GM18861 (cell line): ENCODE results near the gene CRTAC1.

Experiments
- ATAC-seq: cut with Tn5 transposase; IDR thresholded peaks from one replicate; pipeline ENCODE4 v1.9.1; 2021; ENCODE audit not compliant: unreplicated experiment

Gene CRTAC1

DNA sequence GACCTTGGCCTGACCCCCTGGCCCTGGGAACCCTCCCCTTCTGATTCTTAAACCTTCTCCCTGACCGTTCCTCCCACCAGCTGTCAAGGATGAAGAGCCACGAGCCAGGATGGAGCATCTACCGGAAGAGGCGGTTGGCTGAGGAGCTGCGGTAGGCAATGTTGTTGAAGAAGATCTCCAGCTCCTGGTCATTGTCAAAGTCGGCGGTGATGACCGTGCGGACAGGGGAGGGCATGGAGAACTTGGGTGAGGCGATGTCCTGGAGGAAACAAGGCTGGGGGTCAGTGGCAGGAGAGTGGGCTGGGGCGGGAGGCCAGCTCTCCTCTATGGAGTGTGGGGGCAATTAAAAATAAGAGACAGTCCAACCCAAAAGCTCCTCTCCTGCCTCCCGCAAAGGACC lies 129.0 kb downstream of the CRTAC1 start:
- ATAC-seq = no peak

DNA sequence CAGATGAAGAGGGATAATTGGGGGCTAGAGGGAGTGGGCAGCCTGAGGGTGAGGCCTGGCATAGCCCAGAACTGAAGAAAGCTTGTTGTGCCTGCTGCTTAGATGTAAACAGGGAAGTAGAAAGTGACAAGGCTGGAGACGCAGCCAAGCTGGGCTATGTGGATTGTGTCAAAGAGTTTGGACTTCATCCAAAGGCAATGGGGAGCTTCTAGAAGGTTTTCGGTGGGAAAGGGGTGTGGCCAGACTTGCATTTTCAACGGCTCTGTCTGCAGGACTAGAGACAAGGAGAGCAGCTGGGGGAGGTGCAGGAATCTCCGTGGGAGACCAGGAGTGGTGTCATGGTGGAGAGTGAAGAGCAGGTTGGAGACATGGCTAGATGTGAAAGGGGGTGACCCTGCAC lies 132.0 kb downstream of the CRTAC1 start:
- no peak for ATAC-seq

DNA sequence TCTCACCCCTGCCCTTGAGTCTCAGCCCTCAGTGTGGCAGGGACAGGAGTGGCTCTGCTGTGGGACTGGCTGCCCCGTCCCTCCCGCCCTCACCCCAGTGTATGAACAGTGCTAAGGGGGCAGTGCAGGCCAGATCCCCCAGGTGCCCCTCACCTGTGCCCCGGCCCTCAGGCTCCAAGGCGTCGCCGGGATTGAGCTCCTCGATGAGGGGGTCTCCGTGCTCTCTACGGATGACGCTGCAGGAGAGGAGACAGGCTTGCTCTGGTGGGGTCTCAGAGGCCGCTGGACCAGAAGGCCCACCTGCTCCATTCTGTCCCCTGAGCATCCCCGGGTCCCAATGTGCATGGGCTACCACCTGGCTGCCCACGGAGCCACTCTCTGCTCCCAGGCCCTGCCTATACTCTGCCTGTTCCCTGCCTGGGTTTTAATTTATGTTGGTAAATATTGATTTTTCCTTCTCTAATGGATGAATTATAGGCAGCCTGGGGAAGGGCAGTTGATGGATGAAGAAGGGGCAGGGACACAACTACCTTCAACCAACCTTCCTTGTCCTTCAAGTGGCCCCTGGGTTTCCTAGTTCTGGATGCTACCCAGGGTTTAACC lies 133.6 kb downstream of the CRTAC1 start:
- ATAC-seq = no peak

GRCh38 chr10:97895915-97896314 lies 134.5 kb downstream of the CRTAC1 start:
- no peak for ATAC-seq

DNA sequence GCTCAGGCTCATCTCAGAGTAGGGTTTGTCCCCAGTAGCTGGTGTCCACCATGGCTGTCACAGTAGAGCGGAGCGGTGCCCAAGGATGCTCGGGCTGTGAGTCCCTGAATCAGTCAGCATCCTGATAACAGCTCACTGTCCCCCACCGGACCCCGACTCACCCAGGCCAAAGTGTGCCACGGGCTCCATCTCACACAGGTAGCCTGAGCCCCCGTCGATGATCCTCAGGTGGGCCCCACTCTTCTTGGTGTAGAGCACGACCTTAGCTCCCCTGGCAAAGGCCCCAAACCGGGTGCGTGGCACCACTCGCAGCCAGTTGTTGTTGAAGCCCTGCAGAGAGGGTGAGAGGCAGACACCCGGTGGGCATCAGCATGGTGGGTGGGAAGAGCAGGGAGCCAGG lies 135.3 kb downstream of the CRTAC1 start:
- ATAC-seq = no peak

- ATAC-seq = no peak
These were observed 136.3 kb downstream of the CRTAC1 start for GRCh38 chr10:97894092-97894491.

DNA sequence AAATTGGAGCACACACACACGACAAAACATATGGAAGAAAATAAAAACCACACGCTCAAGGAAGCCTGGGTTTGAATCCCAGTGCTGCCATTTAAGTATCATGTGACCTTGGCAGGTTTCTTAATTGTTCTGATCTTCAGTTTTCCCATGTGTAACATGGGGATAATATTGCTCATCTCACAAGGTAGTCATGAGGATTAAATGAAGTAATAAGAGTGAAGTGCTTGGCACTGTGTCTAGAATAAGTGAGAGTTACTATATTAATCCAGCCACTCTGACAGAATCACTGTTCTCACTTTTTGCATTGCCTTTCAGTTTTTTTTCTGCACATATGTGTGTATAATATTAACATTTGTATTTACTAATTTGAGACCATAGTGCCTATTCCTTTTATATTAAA lies 137.5 kb downstream of the CRTAC1 start:
- no peak for ATAC-seq

- ATAC-seq = no peak
These were observed 137.9 kb downstream of the CRTAC1 start for GRCh38 chr10:97892506-97892905.

DNA sequence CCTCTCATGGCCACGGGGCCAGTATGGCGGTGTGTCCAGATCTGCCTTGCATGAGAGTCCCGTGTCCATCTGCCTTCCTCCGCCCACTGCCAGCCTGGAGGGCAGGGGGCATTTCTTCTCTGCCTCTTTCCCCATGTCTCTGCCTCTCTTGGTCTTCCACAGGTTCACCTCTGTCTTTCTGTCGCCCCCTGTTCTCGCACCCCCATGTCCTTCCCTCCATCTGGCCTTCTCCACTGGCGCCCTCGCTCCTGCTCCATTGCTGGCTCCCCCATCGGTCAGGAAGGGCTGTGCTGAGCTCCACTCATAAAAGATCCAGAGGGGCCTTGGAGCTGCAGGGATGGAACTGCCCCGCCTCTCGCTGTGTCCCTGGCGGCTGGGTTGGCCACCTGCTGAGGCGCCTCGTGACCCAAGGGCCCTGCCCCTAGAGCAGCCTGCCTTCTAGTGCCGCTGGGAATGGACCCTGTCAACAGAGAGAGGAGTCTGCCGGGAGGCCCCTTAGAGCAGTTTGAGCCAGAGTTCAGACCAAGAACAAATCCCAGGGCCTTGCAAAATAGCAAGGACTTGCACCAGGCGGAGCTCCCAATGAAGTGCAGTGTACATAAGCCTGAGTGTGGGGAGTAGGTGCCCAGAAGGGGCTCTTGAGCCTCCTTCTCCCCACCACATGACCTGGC lies 138.8 kb downstream of the CRTAC1 start:
- no peak for ATAC-seq

DNA sequence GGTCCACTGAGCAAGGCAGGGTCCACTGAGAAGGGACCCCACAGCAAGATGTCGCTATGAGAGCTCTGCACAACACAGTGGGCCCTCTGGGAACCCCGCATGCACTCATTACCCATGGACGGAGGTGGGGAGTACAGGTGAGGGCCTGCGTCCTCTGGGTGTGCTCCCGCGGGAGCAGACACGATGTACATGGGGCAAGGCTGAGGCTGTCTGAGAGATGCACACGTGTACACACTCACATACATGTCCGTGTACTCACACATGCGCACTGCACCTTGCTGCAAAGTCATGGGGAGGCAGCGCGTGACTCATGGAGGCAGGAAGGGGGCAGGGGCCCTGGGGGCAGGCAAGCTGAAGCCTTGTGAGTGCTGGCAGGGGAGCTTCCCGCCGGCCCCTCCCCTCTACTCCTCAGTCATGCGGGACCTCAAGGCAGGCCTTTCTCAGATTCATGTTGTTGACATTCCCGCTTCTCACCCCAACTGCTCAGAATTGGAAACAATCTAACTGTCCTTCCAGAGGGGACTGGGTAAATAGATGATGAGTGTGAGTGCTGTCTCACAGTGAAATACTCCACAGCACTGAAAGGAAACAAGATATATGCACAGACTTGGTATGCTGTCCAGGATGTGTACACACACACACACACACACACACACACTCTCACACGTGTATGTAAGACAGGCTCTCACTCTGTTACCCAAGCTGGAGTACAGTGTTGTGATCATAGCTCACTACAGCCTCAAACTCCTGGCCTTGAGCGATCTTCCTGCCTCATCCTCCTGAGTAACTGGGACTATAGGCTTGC lies 140.8 kb downstream of the CRTAC1 start:
- ATAC-seq = no peak

DNA sequence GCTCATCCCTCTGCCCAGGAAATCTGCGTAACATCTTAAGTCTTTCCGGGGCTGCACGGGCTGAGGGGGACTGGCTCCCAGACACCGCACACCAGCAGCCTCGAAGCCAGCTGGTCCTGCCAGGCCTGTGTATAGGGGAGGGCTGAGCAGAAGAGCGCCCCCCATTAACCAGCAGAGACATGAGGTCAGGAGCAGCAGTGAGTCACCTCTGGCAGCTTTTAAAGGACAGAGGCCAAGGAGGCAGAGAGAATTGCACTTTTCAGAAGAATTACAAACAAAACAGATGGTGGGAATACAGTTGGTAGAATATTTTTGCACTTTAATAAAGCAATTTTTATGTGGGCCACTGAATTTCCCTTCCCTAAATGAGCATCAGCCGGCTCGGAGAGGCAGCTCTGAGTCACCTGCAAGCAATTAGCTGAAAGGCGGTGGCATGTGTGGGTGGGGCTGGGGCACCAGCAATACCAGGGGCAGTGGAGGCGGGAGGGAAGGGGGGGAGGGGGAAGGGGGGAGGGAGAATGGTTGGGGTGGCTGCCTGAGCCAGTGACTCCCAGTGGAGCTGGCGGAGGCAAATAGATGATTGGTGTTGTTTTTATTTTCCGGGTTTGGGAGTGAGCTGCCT lies 141.7 kb downstream of the CRTAC1 start:
- ATAC-seq = no peak

DNA sequence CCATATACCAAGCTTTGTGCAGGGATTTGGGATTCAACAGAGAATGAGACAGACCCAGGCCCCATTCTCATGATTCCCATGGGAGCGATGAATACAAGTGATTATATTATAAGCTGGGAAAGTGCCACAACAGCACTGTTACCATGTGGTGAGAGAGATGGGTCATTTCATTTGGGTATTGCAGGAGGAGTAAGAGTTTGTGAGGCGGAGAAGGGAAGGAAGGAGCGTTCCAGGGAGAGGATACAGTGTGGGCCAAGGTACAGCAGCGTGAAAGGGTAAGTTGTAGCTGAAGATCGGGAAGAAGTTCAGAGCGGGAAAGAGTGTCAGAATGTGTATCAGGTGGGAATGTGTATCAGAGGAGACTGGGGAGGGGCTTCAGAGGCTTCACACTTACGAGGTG lies 142.3 kb downstream of the CRTAC1 start:
- no peak for ATAC-seq

GRCh38 chr10:97887399-97887798 lies 143.0 kb downstream of the CRTAC1 start:
- ATAC-seq = no peak

DNA sequence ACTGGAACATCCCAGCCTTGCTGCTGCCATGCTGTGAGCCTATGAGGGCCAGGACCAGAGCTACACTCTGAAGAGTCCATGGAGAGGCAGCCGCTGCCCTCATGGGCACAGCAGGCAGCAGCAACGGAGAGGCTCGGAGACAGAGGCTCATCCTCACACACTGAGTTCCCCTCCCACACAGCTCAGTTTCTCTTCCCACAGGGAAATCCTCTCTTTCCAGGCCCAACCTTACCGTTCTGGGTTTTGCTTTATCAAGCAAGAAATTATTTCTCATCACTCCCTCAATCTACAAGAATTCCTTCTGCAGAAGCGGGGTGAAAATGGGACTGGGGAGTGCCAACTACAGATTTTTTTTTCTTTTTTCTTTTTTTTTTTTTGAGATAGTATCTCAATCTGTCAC lies 144.1 kb downstream of the CRTAC1 start:
- no peak for ATAC-seq

DNA sequence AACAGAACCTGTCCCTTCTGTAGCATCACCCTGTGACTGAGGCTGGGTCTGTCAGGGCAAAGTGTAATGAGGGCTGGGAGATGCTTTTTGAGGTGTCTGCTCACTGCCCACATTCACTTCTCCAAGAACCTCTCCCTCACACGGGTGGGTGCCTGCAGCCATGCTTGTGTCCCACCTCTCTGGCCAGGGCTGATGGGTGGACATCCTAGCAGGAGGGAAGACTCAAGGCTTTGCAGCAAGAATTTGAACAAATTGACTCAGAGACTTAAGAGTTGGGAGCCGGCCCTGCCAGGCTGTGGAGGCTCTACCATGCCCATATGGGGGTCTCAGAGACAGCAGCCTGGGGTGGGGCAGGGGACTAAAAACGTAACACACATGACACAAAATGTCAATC lies 147.3 kb downstream of the CRTAC1 start:
- ATAC-seq = no peak

DNA sequence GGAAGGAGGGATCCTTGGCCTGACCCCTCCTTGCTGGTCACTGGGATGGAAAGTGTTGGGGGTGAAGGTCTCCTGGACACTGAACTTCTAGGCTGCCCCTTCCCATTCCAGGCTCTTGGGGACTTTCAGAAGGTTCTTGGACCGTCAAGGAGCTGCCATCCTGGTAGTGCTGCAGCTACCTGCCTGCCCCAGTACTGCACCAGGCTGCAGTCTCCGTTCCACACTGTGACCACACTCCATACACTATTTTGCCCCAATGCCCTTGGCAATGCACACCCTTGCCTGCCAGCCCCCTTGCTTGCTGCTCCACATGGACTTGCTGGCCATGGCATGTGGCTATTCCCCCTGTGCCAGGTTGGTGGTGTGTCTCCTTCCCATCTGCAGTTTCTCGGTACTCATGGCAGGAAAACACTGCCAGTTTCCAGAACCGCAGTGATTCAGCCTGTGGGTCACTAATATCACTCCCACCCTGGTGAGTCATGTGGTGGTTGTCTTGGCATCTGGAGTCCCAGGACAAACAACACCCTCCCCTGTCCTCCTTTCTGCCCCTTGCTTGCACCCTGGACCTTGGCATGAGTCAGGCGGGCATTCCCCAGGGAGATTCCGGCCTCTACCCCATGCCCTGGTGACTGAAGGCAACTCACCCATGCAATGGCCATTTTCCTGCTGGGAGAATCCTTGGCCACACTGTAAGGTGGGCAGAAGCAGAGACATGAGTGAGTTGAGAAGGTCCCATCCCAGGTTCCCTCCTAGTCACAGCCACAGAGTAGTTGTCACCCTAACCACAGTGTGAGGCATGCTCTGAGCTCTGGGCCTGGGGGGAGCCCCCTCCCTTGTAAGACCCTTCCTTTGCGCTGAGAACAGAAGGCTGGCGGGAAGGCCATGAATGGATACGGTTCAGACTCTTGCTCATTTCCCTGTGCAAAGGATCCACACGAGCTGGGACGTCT lies 148.0 kb downstream of the CRTAC1 start:
- no peak for ATAC-seq

DNA sequence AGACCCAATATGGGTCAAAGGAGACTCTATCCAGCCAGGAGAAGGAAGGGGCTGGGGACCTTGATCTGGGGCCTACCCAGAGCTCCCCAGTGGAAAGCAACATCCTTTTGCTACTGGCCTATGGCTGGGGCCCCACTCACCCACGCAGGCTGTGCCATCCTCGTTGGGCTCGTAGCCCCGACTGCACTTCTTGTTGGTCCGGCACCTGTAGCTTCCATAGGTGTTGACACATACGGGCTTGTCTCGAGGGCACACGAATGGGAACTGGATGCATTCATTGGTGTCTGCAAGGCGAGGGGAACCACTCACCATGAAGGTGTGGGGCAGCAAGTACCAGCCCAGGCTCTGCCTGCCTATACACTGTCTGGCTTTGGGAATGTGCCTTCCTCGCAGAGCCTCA lies 150.3 kb downstream of the CRTAC1 start:
- ATAC-seq = no peak

DNA sequence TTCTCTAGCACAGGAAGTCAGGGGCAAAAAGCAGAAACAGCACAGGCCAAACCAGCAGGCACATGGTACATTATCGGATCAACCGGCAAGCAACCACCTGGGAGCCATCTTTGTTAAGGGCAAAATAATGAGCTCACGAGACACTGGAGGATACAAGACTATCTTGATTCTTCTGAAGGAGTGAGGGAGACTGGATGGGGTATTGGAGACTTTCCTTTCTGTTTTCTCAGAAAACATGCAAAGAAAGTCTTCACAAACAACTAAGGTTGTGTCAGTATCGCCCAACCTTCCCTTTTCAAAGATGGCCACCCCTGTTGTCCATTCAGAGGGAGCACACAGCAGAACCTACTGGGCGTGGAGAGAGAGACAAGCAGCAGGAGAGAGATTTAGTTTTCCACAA lies 151.2 kb downstream of the CRTAC1 start:
- ATAC-seq = no peak

- no peak for ATAC-seq
These were observed 154.0 kb downstream of the CRTAC1 start for GRCh38 chr10:97876402-97876801.

- no peak for ATAC-seq
These were observed 155.0 kb downstream of the CRTAC1 start for GRCh38 chr10:97875391-97875790.

DNA sequence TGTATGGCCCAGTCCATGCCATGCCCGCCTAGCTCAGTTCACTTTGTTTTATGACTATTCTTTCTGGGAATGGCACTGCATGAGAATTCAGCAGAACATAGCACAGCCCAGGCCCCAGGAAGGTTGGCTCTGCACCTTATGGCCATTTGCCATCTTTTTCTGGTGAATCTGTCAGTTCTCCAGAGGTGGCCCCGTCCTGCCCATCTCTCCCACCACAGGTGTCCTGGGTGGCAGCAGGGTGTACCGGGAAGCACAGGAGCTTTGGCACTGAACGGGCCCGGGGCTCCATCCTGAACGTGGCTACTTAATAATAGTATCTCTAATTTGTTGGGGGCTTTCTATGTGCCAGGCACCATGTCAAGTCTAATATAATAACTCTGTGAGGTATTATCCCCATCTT lies 156.1 kb downstream of the CRTAC1 start:
- no peak for ATAC-seq
